Chondrocyte (in vitro differentiated cells): Measurements from ENCODE around the gene SNX19. TPM values are rescaled to one million over a fixed set of nuclear protein-coding genes. Genes with fewer than 3 reads are reported as not detected.

Experiments
- DNase-seq: peaks from one replicate; pipeline ENCODE4 v3.0.0; 2021; ENCODE audit warnings: mixed read lengths, low spot score
- H3K27ac Mint-ChIP-seq: one replicate; pipeline ENCODE4 v1.8.0; 2021; ENCODE audit warnings: mild to moderate bottlenecking, moderate library complexity, mixed read lengths; ENCODE audit not compliant: unreplicated experiment
- H3K27me3 Mint-ChIP-seq: 2 replicates; pipeline ENCODE4 v1.8.0; 2021; ENCODE audit warnings: low read depth, mixed read lengths
- H3K36me3 Mint-ChIP-seq: 2 replicates; pipeline ENCODE4 v1.8.0; 2021; ENCODE audit warnings: low read depth, mixed read lengths
- H3K4me1 Mint-ChIP-seq: 2 replicates; pipeline ENCODE4 v1.8.0; 2021; ENCODE audit warnings: low read depth, mild to moderate bottlenecking, mixed read lengths
- H3K4me3 Mint-ChIP-seq: one replicate; pipeline ENCODE4 v1.8.0; 2021; ENCODE audit warnings: mild to moderate bottlenecking, moderate library complexity, mixed read lengths; ENCODE audit not compliant: unreplicated experiment
- H3K9me3 Mint-ChIP-seq: 2 replicates; pipeline ENCODE4 v1.8.0; 2021; ENCODE audit warnings: low read depth, mixed read lengths
- CTCF ChIP-seq: fragments of 200-600 bp; sonication (generic); IDR thresholded peaks from 2 replicates; pipeline ENCODE4 v1.5.0; 2021; ENCODE audit warnings: antibody characterized with exemption, mild to moderate bottlenecking, moderate library complexity
- total RNA-seq: library from RNA; stranded (reverse); gene quantifications from 3 replicates; pipeline ENCODE4 v1.2.1, GENCODE V29; 2021

SNX19 gene
- total RNA-seq, 1 donor from 2014 or later: 55.8 TPM

DNA sequence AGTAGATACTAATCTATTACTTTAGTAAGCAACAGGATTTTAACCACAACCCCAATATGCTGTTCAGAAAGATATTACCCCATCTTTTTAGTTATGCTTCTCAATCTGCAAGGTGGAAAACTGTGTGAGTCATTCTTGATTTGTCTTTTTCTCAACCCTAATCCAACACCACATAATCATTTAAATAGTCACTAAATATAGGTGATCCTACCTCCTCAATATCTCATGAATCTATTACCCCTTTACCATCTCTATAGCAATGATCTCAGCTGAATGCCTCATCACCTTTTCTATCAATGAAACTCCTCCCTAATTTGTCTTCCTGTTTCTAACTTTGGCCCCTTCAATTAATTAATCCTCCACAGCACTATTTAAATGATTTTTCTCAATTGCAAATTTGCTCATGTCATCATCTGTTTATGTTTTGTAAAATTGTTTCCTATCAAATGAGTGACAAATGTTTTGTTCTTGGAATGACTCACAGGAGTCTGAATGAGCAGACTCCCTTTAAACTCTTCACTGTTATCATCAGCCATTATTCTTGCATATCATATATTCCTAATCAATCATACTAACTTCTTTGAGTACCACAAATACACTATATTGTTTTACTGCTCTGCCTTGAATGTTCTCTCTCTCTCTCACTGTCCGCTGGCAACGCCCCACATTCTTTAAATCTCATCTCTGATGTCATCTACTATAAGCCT, 26.1 kb downstream of the SNX19 start:
- Mint-ChIP-seq H3K27ac (no peak overlapping the region), H3K36me3 (peaks cover 17% of the 10 kb centered on the region), H3K9me3 (no peaks in the 10 kb centered on the region), H3K4me3 (no peak overlapping the region), H3K4me1 (peaks cover 46% of the 10 kb centered on the region), H3K27me3 (no peaks in the 10 kb centered on the region)
- no peak for DNase-seq
- no peak for TF ChIP-seq CTCF

GRCh38 chr11:130888790-130889189, 27.5 kb downstream of the SNX19 start:
- no peak for DNase-seq
- Mint-ChIP-seq H3K4me3 (no peak overlapping the region), H3K4me1 (peaks cover 42% of the 10 kb centered on the region), H3K27ac (no peak overlapping the region), H3K36me3 (peaks cover 25% of the 10 kb centered on the region), H3K9me3 (no peaks in the 10 kb centered on the region), H3K27me3 (no peaks in the 10 kb centered on the region)
- TF ChIP-seq CTCF: no peak

GRCh38 chr11:130886704-130887103, 29.6 kb downstream of the SNX19 start:
- peak overlapping the region; percentile 70 for H3K27ac Mint-ChIP-seq
- no peaks in the 10 kb centered on the region for H3K9me3 Mint-ChIP-seq
- H3K4me3 Mint-ChIP-seq: no peak overlapping the region
- DNase-seq: no peak
- H3K4me1 Mint-ChIP-seq: peaks cover 55% of the 10 kb centered on the region
- no peak for TF ChIP-seq CTCF
- peaks cover 27% of the 10 kb centered on the region for H3K36me3 Mint-ChIP-seq
- no peaks in the 10 kb centered on the region for H3K27me3 Mint-ChIP-seq

DNA sequence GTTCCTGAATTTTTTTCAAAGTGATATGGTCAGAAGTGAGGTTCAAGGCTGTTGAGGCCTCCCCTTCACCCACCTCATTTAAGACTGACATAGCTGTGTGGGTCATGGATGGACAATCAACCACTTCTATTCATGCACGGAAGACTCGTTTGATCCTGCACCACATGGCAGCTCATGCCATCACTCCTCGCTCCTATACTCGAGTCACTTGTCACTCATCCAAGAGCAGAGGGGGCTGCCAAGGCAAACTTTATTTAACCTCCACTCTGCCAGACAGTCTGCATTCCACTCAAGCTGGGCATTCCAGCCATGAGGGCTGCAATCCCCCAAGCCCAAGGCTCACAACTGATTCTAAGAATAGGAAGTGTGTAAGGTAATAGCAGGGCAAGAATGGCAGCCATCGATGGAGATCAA, 34.1 kb downstream of the SNX19 start:
- no peak for TF ChIP-seq CTCF
- Mint-ChIP-seq H3K4me1 (peaks cover 66% of the 10 kb centered on the region), H3K27me3 (no peaks in the 10 kb centered on the region), H3K36me3 (peaks cover 49% of the 10 kb centered on the region), H3K4me3 (no peak overlapping the region), H3K27ac (peak overlapping the region; percentile 93), H3K9me3 (no peaks in the 10 kb centered on the region)
- no peak for DNase-seq

GRCh38 chr11:130881475-130882137, 34.7 kb downstream of the SNX19 start:
- Mint-ChIP-seq H3K4me1 (peaks cover 62% of the 10 kb centered on the region), H3K4me3 (no peak overlapping the region), H3K27ac (peak overlapping the region; percentile 93), H3K27me3 (no peaks in the 10 kb centered on the region), H3K9me3 (no peaks in the 10 kb centered on the region), H3K36me3 (peaks cover 51% of the 10 kb centered on the region)
- no peak for TF ChIP-seq CTCF
- no peak for DNase-seq
